Measurements from ENCODE around the gene FAM168B.

FAM168B gene

GRCh38 chr2:131039535-131039907 lies 53.7 kb downstream of the FAM168B start:
- no peak for DNase-seq

GRCh38 chr2:131039101-131039440 lies 54.2 kb downstream of the FAM168B start:
- DNase-seq: no peak

- DNase-seq: no peak
Measured at GRCh38 chr2:131038258-131039100, 54.8 kb downstream of the FAM168B start.

DNA sequence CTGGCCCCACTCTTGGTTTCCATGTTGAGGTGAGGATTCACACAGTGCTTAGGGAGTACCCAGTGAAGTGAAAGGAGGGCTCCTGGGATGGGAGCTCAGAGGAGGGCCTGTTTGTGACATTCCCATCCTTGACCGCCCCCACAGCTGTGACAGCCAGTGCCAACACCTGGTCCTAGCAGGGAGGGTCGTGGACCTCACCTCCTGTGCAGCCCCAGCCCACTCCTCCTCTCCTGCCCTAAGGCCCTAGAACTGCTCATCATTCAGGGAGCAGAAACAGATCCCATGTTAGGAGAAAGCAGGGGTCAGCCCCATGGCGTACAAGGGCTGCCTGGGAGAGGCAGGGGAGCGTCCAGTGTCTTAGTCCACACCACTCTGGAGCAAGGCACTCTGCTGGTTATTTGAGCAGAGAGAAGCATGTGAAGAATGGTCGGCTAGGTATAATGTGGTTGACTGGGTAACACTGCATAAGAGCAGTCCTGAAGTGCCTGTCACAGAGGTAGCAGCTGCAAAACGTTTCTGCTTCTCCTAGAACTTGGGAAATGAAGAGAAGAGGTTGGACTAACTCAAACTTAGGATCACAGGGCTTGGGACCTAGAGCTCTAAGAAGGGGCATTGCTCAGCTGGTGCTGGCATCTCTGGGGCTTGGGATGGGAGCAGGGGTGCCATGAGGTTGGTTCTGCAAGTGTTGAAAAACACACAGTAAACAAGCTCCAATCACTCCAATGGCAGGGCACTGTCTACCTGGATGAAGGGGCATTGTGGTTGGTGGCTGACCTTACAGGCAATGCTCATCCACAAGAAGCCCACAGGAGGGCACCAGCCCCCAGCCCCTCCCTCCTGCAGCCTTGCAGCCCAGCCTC lies 55.6 kb downstream of the FAM168B start:
- DNase-seq: no peak

DNA sequence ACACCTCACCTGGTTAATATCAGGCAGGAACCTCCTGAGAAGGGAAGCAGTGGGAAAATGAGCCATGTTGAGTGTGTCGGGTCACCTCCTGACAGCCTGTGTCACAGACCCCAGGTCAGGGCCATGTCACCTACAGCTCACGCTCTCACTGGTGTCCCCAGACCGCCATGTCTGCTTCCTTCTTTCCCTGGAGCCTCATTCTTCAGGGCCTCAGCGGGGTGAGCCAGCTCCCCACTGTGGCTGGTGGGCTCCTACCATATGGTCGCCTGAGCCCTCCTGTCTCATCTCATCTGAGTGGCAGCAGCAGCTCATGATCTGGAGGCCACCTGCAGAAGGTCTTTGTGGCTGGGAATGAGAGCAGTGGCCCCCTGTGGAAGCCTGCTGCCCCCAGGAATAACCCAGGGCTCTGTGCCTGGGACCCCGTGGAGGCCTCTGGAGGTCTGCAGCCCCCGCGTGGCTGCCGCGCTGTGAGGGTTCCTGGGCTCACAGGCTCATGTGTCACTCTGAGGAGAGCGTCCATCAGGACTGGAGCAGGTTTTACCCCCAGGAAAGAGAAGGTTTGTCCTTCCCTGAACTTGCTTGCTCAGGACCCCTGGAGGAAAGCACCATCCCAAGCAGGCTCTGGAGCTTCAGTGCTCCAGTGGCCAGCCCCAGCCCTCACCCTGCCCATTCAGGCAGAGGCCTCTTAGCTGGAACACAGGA lies 56.4 kb downstream of the FAM168B start:
- DNase-seq: no peak

GRCh38 chr2:131036269-131036668 lies 57.0 kb downstream of the FAM168B start:
- DNase-seq: no peak

- no peak for DNase-seq
Measured at GRCh38 chr2:131035826-131036231, 57.4 kb downstream of the FAM168B start.

- DNase-seq: no peak
Measured at GRCh38 chr2:131035112-131035825, 58.0 kb downstream of the FAM168B start.

GRCh38 chr2:131034122-131035051 lies 58.9 kb downstream of the FAM168B start:
- no peak for DNase-seq

DNA sequence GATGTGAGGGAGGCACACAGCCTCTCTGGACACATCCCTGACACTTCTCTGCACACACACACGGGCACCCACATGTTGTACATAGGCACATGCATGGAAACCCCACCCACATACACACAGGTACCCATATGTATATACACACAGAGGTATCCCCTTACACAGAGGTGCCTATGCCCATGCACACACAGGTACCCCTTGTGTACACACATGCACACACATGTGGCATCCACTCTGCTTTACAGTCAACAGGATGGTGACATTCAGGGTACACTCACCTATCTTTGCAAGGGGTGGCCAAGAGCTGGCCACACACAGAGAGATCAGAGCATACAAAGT lies 59.5 kb downstream of the FAM168B start:
- no peak for DNase-seq

DNA sequence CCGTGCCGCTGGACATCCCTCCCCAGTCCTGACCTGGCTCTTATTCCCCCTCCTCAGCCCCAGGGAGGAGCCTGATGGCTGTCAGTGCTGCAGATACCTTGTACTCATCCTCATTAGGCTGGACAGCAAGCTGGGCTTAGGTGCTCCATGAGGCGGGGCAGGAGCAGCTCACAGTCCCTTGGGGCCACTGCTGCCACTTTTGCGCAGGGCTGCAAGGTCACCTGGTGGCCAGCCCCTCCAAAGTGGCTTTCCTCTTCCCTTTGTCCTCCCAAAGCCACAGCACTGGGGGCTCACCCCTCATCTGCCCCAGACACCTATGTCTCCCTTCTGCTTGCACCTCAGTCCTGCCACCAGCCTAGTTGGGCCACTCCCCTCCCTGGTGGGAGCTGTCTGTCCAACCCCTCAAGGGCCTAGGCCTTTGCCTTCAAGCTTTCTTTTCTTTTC lies 60.8 kb downstream of the FAM168B start:
- no peak for DNase-seq

- DNase-seq: no peak
Measured at GRCh38 chr2:131031875-131032274, 61.4 kb downstream of the FAM168B start.

- DNase-seq: no peak
Measured at GRCh38 chr2:131031431-131031841, 61.8 kb downstream of the FAM168B start.

DNA sequence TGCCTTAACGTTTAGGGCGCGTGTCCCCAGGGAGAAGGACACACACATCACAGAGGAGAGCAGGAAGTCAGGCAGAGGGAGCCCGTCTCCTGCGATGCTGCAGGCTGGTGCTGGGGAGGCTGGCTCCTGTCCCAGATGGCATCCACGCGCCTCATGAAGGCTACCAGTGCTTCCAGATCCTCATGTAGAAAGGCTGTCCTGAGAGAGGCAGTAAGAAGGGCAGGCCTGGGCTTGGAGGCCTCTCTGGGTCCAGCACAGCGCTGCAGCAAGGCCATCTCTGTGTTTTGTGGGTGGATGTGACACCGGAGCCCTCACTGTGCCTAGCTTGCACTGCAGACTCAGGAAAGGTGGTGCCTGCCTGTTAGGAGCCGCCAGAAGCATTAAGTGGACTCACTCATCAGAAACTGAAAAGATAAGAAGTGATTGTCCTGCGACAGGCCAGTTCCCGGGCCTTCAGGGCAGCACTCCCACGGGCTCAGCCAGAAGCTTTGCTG lies 62.7 kb downstream of the FAM168B start:
- no peak for DNase-seq

GRCh38 chr2:131029812-131030211 lies 63.4 kb downstream of the FAM168B start:
- DNase-seq: no peak

- DNase-seq: no peak
Measured at GRCh38 chr2:131027566-131028528, 65.4 kb downstream of the FAM168B start.

DNA sequence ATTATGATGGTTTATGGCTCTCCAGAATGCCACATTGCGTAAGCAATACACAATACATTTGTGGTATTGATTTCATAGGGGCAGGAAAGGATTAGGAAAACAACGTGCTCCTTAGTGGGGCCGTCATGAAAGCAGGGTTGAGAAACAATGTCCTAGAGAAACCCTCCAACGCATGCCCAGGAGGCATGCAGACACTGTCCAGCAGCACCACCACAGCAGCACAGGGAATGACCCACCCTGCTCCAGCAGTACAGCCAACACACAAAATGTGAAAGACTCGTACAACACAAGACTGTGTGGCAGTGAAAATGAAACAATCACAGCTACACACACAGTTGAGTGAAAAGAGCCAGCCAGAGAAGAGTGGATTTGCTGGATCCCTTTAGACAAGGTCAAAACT lies 66.3 kb downstream of the FAM168B start:
- no peak for DNase-seq

DNA sequence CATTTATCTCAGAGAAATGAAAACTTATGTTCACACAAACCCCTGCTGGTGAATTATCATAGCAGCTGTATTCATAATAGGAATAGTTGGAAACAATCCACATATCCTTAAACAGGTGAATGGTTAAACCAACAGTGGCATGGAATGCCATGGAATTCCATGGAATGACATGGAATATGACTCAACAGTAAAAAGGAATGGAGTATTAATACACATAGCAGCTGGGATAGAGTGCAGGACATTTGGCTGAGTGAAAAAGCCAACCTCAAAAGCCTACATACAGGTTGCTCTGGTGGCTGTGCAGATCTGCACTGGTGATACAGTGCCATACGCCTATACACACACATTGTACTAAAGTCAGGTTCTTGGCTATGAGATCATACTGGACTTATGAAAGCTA lies 69.5 kb downstream of the FAM168B start:
- no peak for DNase-seq

DNA sequence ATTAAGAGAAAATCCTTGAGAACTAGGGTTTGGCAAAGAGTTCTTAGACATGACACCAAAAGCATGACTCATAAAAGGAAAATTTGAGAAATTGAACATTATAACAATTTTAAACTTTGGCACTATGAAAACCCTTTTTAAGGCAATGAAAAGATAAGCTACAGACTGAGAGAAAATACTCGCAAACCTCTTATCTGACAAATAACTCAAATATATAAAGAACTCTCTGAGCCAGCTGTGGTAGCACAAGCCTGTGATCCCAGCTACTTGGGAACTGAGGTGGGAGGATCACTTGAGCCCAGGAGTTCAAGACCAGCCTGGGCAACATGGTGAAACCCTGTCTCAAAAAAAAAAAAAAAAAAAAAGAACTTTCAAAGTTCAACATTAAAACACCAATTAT lies 70.5 kb downstream of the FAM168B start:
- no peak for DNase-seq
